ENCODE data around the gene COMMD2. TPM values are rescaled to one million over a fixed set of nuclear protein-coding genes. Genes with fewer than 3 reads are reported as not detected.

Gene COMMD2
- total and polyA plus RNA-seq, 2 donors (not counting 1 experiment from before 2014, with no cell fraction given) = 15.0 to 45.1 TPM

GRCh38 chr3:149727656-149728055, 24.6 kb downstream of the COMMD2 start:
- Histone ChIP-seq H4K20me1 (ENCODE audit: control insufficient read depth, insufficient read depth, low read length, poor library complexity, severe bottlenecking) (no peaks in the 10 kb centered on the region), H3K79me2 (ENCODE audit: control insufficient read depth, insufficient read depth, low read length) (no peaks in the 10 kb centered on the region), H3K4me3 (ENCODE audit: control extremely low read depth in 1 of 5, extremely low read depth in 1 of 5, insufficient read depth in 1 of 5, low read depth in 2 of 5, low read length in 4 of 5) (no peak overlapping the region), H3K36me3 (replicated peaks in 1 of 2; ENCODE audit: control extremely low read depth in 1 of 2, control insufficient read depth in 1 of 2, extremely low read depth in 1 of 2, insufficient read depth in 2 of 2, low read length in 1 of 2) (no peaks in the 10 kb centered on the region), H3K9ac (ENCODE audit: low read length) (no peak overlapping the region), H2AFZ (ENCODE audit: insufficient read depth, low read depth, low read length, poor library complexity, severe bottlenecking) (no peak overlapping the region), H3K4me2 (replicated peaks; ENCODE audit: low read depth, low read length, poor library complexity, severe bottlenecking) (no peak overlapping the region), H3K9me3 (ENCODE audit: control extremely low read depth in 1 of 3, control insufficient read depth in 2 of 3, insufficient read depth in 1 of 3, low read length in 2 of 3) (peaks cover 0 to 2% (median 0%) of the 10 kb centered on the region in 3 donors), H3K27me3 (replicated peaks in 1 of 4; ENCODE audit: control extremely low read depth in 1 of 4, control insufficient read depth in 3 of 4, insufficient read depth in 4 of 4, low read length in 3 of 4) (no peaks in the 10 kb centered on the region), H3K27ac (ENCODE audit: low read length in 2 of 2) (no peak overlapping the region), H3K4me1 (ENCODE audit: control insufficient read depth in 2 of 2, insufficient read depth in 2 of 2, low read length in 2 of 2) (no peaks in the 10 kb centered on the region)
- H3K9me3 Mint-ChIP-seq (ENCODE audit: insufficient read depth) = no peaks in the 10 kb centered on the region
- intact Hi-C loops (cut with micrococcal nuclease) = no loop called here
- H3K4me3 Mint-ChIP-seq = no peak overlapping the region
- DNase-seq = no peak
- H3K27me3 Mint-ChIP-seq = peaks cover 8% of the 10 kb centered on the region
- H3K27ac Mint-ChIP-seq = no peak overlapping the region
- POLR2A ChIA-PET = no interaction called here
- no CpG with 5 or more reads among the region's 2 CpGs for WGBS (ENCODE audit: insufficient coverage)
- no peaks in the 10 kb centered on the region for H3K4me1 Mint-ChIP-seq
- TF ChIP-seq, protein P1, sequence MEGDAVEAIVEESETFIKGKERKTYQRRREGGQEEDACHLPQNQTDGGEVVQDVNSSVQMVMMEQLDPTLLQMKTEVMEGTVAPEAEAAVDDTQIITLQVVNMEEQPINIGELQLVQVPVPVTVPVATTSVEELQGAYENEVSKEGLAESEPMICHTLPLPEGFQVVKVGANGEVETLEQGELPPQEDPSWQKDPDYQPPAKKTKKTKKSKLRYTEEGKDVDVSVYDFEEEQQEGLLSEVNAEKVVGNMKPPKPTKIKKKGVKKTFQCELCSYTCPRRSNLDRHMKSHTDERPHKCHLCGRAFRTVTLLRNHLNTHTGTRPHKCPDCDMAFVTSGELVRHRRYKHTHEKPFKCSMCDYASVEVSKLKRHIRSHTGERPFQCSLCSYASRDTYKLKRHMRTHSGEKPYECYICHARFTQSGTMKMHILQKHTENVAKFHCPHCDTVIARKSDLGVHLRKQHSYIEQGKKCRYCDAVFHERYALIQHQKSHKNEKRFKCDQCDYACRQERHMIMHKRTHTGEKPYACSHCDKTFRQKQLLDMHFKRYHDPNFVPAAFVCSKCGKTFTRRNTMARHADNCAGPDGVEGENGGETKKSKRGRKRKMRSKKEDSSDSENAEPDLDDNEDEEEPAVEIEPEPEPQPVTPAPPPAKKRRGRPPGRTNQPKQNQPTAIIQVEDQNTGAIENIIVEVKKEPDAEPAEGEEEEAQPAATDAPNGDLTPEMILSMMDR (IDR thresholded peaks at IDR 0.05) = no peak
- no peak for TF ChIP-seq EZH2 (IDR thresholded peaks at IDR 0.05; ENCODE audit: borderline replicate concordance, insufficient read depth, low read depth, low read length, poor library complexity, severe bottlenecking)
- no peak for ATAC-seq (ENCODE audit: low read depth)
- CTCF ChIA-PET = no interaction called here

DNA sequence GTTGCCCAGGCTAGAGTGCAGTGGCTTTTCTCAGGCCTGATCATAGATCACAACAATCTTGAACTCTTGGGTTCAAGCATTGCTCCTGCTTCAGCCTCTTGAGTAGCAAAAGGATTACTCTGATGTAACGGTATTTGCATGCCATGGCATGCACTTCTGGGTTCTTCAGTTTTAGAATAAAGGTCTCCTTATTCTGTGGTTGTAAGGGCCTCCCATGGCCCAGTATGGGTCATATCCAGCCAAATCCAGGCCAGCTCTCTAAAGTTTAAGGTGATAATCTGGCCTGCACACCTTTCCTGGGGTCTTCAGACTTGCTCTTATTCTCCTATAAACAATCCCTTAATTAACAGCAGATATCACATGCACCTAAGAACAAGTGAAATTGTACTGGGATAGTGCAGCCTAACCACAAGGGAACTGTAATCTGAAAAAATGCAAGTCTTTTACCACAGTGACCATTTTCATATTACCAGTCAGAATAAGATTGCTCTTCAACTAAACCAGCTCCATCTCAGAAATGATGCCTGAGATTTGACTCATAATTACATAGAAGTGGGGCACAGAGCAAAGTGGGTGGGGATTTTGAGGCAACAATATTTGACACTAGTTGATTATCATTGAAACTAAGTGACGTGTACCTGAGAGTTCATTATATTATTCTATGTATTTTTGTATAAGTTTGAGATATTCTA, 25.4 kb downstream of the COMMD2 start:
- peaks cover 0 to 2% (median 0%) of the 10 kb centered on the region in 3 donors for H3K9me3 ChIP-seq (ENCODE audit: control extremely low read depth in 1 of 3, control insufficient read depth in 2 of 3, insufficient read depth in 1 of 3, low read length in 2 of 3)
- H3K36me3 ChIP-seq (replicated peaks in 1 of 2; ENCODE audit: control extremely low read depth in 1 of 2, control insufficient read depth in 1 of 2, extremely low read depth in 1 of 2, insufficient read depth in 2 of 2, low read length in 1 of 2) = no peaks in the 10 kb centered on the region
- H3K4me1 ChIP-seq (ENCODE audit: control insufficient read depth in 2 of 2, insufficient read depth in 2 of 2, low read length in 2 of 2) = no peaks in the 10 kb centered on the region
- Mint-ChIP-seq H3K27me3 (peaks cover 11% of the 10 kb centered on the region), H3K4me1 (no peaks in the 10 kb centered on the region), H3K27ac (no peak overlapping the region), H3K4me3 (no peak overlapping the region), H3K9me3 (ENCODE audit: insufficient read depth) (no peaks in the 10 kb centered on the region)
- no peaks in the 10 kb centered on the region for H4K20me1 ChIP-seq (ENCODE audit: control insufficient read depth, insufficient read depth, low read length, poor library complexity, severe bottlenecking)
- no peak overlapping the region for H2AFZ ChIP-seq (ENCODE audit: insufficient read depth, low read depth, low read length, poor library complexity, severe bottlenecking)
- no peak overlapping the region for H3K4me2 ChIP-seq (replicated peaks; ENCODE audit: low read depth, low read length, poor library complexity, severe bottlenecking)
- POLR2A ChIA-PET = no interaction called here
- H3K27ac ChIP-seq (ENCODE audit: low read length in 2 of 2) = no peak overlapping the region
- H3K27me3 ChIP-seq (replicated peaks in 1 of 4; ENCODE audit: control extremely low read depth in 1 of 4, control insufficient read depth in 3 of 4, insufficient read depth in 4 of 4, low read length in 3 of 4) = no peaks in the 10 kb centered on the region
- no peak overlapping the region for H3K4me3 ChIP-seq (ENCODE audit: control extremely low read depth in 1 of 5, extremely low read depth in 1 of 5, insufficient read depth in 1 of 5, low read depth in 2 of 5, low read length in 4 of 5)
- CTCF ChIA-PET = no interaction called here
- no peak for TF ChIP-seq EZH2 (IDR thresholded peaks at IDR 0.05; ENCODE audit: borderline replicate concordance, insufficient read depth, low read depth, low read length, poor library complexity, severe bottlenecking)
- TF ChIP-seq, protein P1 (IDR thresholded peaks at IDR 0.05) = no peak
- H3K9ac ChIP-seq (ENCODE audit: low read length) = no peak overlapping the region
- WGBS (ENCODE audit: insufficient coverage) = 80% methylated on average over 1 of the region's 2 CpGs
- ATAC-seq (ENCODE audit: low read depth) (no peak), DNase-seq (no peak)
- intact Hi-C loops (cut with micrococcal nuclease) = no loop called here
- no peaks in the 10 kb centered on the region for H3K79me2 ChIP-seq (ENCODE audit: control insufficient read depth, insufficient read depth, low read length)
